H9 (cell line): ENCODE data around the gene RNASE9. TPM values are rescaled to one million over a fixed set of nuclear protein-coding genes. Genes with fewer than 3 reads are reported as not detected.

ENCODE experiments used
- DNase-seq: peaks from one replicate; pipeline ENCODE4 v3.0.0-alpha.2; 2017
- H2AFZ ChIP-seq: one replicate; pipeline ENCODE4 v1.6.1; 2013; ENCODE audit warnings: mild to moderate bottlenecking, low read length, control low read depth, moderate library complexity
- H2AK5ac ChIP-seq: 2 replicates; pipeline ENCODE4 v1.6.1; 2013; ENCODE audit warnings: low read length, control low read depth, mixed read lengths; ENCODE audit not compliant: insufficient read length
- H2BK120ac ChIP-seq: one replicate; pipeline ENCODE4 v1.6.1; 2013; ENCODE audit warnings: low read depth, mild to moderate bottlenecking, low read length, control low read depth, inconsistent platforms; ENCODE audit not compliant: poor library complexity, severe bottlenecking
- H2BK12ac ChIP-seq: 2 replicates; pipeline ENCODE4 v1.6.1; 2013; ENCODE audit warnings: low read length, control low read depth, mixed read lengths, low read depth; ENCODE audit not compliant: insufficient read length
- H2BK15ac ChIP-seq: 2 replicates; pipeline ENCODE4 v1.6.1; 2013; ENCODE audit warnings: low read depth, low read length, control low read depth
- H2BK20ac ChIP-seq: one replicate; pipeline ENCODE4 v1.6.1; 2013; ENCODE audit warnings: low read depth, mild to moderate bottlenecking, low read length, control low read depth, inconsistent platforms; ENCODE audit not compliant: poor library complexity, severe bottlenecking
- H2BK5ac ChIP-seq: 2 replicates; pipeline ENCODE4 v1.6.1; 2013; ENCODE audit warnings: low read length, control low read depth, mixed read lengths; ENCODE audit not compliant: insufficient read length
- H3K14ac ChIP-seq: 2 replicates; pipeline ENCODE4 v1.6.1; 2013; ENCODE audit warnings: low read length, control low read depth; ENCODE audit not compliant: insufficient read depth
- H3K18ac ChIP-seq: 2 replicates; pipeline ENCODE4 v1.6.1; 2013; ENCODE audit warnings: low read depth, mild to moderate bottlenecking, mixed read lengths, low read length, control low read depth; ENCODE audit not compliant: insufficient read length
- H3K23ac ChIP-seq: 2 replicates; pipeline ENCODE4 v1.6.1; 2013; ENCODE audit warnings: low read length, control low read depth, mixed read lengths, low read depth; ENCODE audit not compliant: insufficient read length
- H3K23me2 ChIP-seq: 2 replicates; pipeline ENCODE4 v1.6.1; 2013; ENCODE audit warnings: low read depth, mild to moderate bottlenecking, mixed read lengths, low read length, control low read depth; ENCODE audit not compliant: insufficient read length, poor library complexity, severe bottlenecking
- H3K27ac ChIP-seq: 2 replicates; pipeline ENCODE4 v1.5.1; 2013; ENCODE audit warnings: low read length, control low read depth, mixed read lengths, low read depth; ENCODE audit not compliant: insufficient read length
- H3K27me3 ChIP-seq: 2 replicates; pipeline ENCODE4 v1.6.1; 2013; ENCODE audit warnings: low read length, control low read depth, inconsistent platforms; ENCODE audit not compliant: insufficient read depth
- H3K4ac ChIP-seq: 2 replicates; pipeline ENCODE4 v1.6.1; 2013; ENCODE audit warnings: low read depth, mild to moderate bottlenecking, control low read depth, inconsistent platforms, low read length, moderate library complexity
- H3K4me1 ChIP-seq: 2 replicates; pipeline ENCODE4 v1.6.1; 2013; ENCODE audit warnings: low read length, control low read depth, inconsistent platforms; ENCODE audit not compliant: insufficient read depth
- H3K4me2 ChIP-seq: 2 replicates; pipeline ENCODE4 v1.6.1; 2013; ENCODE audit warnings: low read length, control low read depth, mixed read lengths; ENCODE audit not compliant: insufficient read length, insufficient read depth
- H3K56ac ChIP-seq: 2 replicates; pipeline ENCODE4 v1.6.1; 2013; ENCODE audit warnings: low read depth, mild to moderate bottlenecking, mixed read lengths, low read length, control low read depth; ENCODE audit not compliant: insufficient read length
- H3K79me1 ChIP-seq: 2 replicates; pipeline ENCODE4 v1.6.1; 2013; ENCODE audit warnings: low read depth, mild to moderate bottlenecking, moderate library complexity, low read length, control low read depth, inconsistent platforms; ENCODE audit not compliant: insufficient read depth, poor library complexity, severe bottlenecking
- H3K79me2 ChIP-seq: 2 replicates; pipeline ENCODE4 v1.6.1; 2013; ENCODE audit warnings: low read length, control low read depth, inconsistent platforms; ENCODE audit not compliant: insufficient read depth
- H3K9ac ChIP-seq: 2 replicates; pipeline ENCODE4 v1.6.1; 2013; ENCODE audit warnings: low read length, control low read depth, mixed read lengths; ENCODE audit not compliant: insufficient read length; ENCODE audit errors: extremely low read depth
- H3K9me3 ChIP-seq: one replicate; pipeline ENCODE4 v1.6.1; 2013; ENCODE audit warnings: low read depth, low read length, inconsistent platforms; ENCODE audit not compliant: control insufficient read depth
- H3T11ph ChIP-seq: one replicate; pipeline ENCODE4 v1.6.1; 2013; ENCODE audit warnings: mild to moderate bottlenecking, low read length, control low read depth, inconsistent platforms
- H4K20me1 ChIP-seq: one replicate; pipeline ENCODE4 v1.6.1; 2013; ENCODE audit not compliant: control insufficient read depth, insufficient read length, insufficient read depth
- H4K5ac ChIP-seq: 2 replicates; pipeline ENCODE4 v1.6.1; 2013; ENCODE audit warnings: low read depth, mild to moderate bottlenecking, mixed read lengths, low read length, control low read depth; ENCODE audit not compliant: insufficient read length
- H4K8ac ChIP-seq: replicated peaks from 2 replicates; pipeline ENCODE4 v1.6.1; 2013; ENCODE audit warnings: low read length, control low read depth, mixed read lengths, low read depth; ENCODE audit not compliant: insufficient read length
- H4K91ac ChIP-seq: 2 replicates; pipeline ENCODE4 v1.6.1; 2013; ENCODE audit warnings: low read depth, mild to moderate bottlenecking, moderate library complexity, mixed read lengths, low read length, control low read depth; ENCODE audit not compliant: insufficient read length
- H3K27ac Mint-ChIP-seq, 3 experiments: 2 replicates in 2 of 3; 3 replicates in 1 of 3; pipeline ENCODE4 v1.8.0; 2020 to 2021; ENCODE audit warnings: mixed read lengths in 3 of 3, mild to moderate bottlenecking in 1 of 3, moderate library complexity in 1 of 3
- H3K27me3 Mint-ChIP-seq: 2 replicates; pipeline ENCODE4 v1.8.0; 2021; ENCODE audit warnings: low read depth, mild to moderate bottlenecking, moderate library complexity, mixed read lengths
- H3K36me3 Mint-ChIP-seq, 3 experiments: 2 replicates in 2 of 3; 3 replicates in 1 of 3; pipeline ENCODE4 v1.8.0; 2020 to 2021; ENCODE audit warnings: low read depth in 3 of 3, mixed read lengths in 3 of 3; ENCODE audit not compliant: insufficient read depth in 1 of 3
- H3K4me1 Mint-ChIP-seq, 2 experiments: 2 replicates each; pipeline ENCODE4 v1.8.0; 2020; ENCODE audit warnings: mixed read lengths in 2 of 2
- H3K4me3 Mint-ChIP-seq, 2 experiments: 2 replicates in 1 of 2; 3 replicates in 1 of 2; pipeline ENCODE4 v1.8.0; 2020 to 2021; ENCODE audit warnings: mild to moderate bottlenecking in 2 of 2, mixed read lengths in 2 of 2, moderate library complexity in 1 of 2
- H3K9me3 Mint-ChIP-seq, 2 experiments: 2 replicates in 1 of 2; 3 replicates in 1 of 2; pipeline ENCODE4 v1.8.0; 2020; ENCODE audit warnings: mild to moderate bottlenecking in 2 of 2, mixed read lengths in 2 of 2, moderate library complexity in 1 of 2
- WGBS: extraction: QIAGEN DNeasy Blood & Tissue Kit; methylation state at CpG from one replicate; pipeline ENCODE4 v1.1.7; 2013; ENCODE audit warnings: missing lambda C conversion rate, low lambda C conversion rate, mixed read lengths; ENCODE audit not compliant: insufficient read length; ENCODE audit errors: extremely low coverage; 5-methylcytosine and 5-hydroxymethylcytosine counted together
- total RNA-seq: library from RNA; stranded (reverse); gene quantifications from 2 replicates; pipeline ENCODE4 v1.2.1, GENCODE V29; 2021
- TF ChIP-seq, protein P1 (sequence below): fragments of 200-600 bp; sonication (generic); conservative IDR thresholded peaks from 3 replicates; pipeline ENCODE4 v1.8.0; 2021; ENCODE audit warnings: antibody characterized with exemption, mild to moderate bottlenecking

RNASE9 gene
- total RNA-seq, 1 experiment from 2014 or later: not detected

DNA sequence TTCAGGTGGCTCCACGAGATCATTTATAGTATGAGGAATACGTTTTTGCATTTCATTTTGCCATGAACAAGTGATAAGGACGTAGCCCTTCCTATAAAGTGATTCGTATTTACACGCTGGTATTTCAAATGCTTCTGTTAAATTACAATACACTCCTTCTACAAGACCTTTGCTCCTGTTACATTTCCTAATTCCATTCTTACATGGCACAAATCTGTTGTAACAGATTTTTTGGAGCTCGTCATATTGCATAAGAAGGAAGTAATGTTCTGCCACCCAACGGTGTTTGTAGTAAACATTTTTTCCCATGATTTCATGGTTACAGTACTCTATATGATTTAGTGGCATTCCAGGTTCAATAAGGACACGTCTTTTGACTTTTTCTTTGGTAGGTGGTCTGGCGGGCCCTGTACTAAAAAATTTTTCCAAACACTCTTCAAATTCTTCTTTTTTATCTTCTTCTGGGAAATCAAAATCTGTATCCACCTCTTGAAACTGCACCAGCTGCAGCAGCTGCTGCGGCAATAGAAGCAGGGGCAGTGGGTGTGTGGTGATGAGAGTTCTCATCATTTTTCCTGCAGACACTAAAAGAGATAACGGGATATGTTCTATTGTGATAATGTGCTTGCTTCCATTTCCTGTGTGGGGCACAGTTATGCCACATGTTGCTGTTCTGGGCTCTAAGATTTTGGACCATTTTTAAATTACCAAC, 4.2 kb downstream of the RNASE9 start:
- Histone ChIP-seq H2AK5ac (no peak overlapping the region), H2BK12ac (no peak overlapping the region), H3K4me1 (peaks cover 6% of the 10 kb centered on the region; the same call in 1 of the 2 replicates), H2BK15ac (no peak overlapping the region), H4K20me1 (no peaks in the 10 kb centered on the region), H3K23me2 (no peaks in the 10 kb centered on the region), H3K56ac (no peak overlapping the region), H3K27me3 (no peaks in the 10 kb centered on the region), H2AFZ (no peak overlapping the region), H3T11ph (no peak overlapping the region), H3K18ac (no peak overlapping the region), H4K5ac (no peak overlapping the region), H3K9me3 (no peaks in the 10 kb centered on the region), H4K91ac (no peak overlapping the region), H3K4me2 (no peak overlapping the region), H2BK5ac (no peak overlapping the region), H2BK20ac (no peak overlapping the region), H2BK120ac (no peak overlapping the region), H3K14ac (no peak overlapping the region), H3K9ac (no peak overlapping the region), H3K79me1 (no peaks in the 10 kb centered on the region), H3K79me2 (no peaks in the 10 kb centered on the region), H3K27ac (no peak overlapping the region), H4K8ac (no peak overlapping the region), H3K4ac (no peak overlapping the region), H3K23ac (no peak overlapping the region)
- no peak for DNase-seq
- WGBS: no CpG with 5 or more reads among the region's 11 CpGs
- Mint-ChIP-seq H3K36me3 (no peaks in the 10 kb centered on the region), H3K27me3 (no peaks in the 10 kb centered on the region), H3K27ac (peak overlapping the region in 1 of 3 experiments; percentile 5; a peak in 1 of 7 replicates), H3K4me1 (peaks cover 41 to 42% of the 10 kb centered on the region in 2 experiments), H3K9me3 (no peaks in the 10 kb centered on the region), H3K4me3 (no peak overlapping the region)
- TF ChIP-seq, protein P1, sequence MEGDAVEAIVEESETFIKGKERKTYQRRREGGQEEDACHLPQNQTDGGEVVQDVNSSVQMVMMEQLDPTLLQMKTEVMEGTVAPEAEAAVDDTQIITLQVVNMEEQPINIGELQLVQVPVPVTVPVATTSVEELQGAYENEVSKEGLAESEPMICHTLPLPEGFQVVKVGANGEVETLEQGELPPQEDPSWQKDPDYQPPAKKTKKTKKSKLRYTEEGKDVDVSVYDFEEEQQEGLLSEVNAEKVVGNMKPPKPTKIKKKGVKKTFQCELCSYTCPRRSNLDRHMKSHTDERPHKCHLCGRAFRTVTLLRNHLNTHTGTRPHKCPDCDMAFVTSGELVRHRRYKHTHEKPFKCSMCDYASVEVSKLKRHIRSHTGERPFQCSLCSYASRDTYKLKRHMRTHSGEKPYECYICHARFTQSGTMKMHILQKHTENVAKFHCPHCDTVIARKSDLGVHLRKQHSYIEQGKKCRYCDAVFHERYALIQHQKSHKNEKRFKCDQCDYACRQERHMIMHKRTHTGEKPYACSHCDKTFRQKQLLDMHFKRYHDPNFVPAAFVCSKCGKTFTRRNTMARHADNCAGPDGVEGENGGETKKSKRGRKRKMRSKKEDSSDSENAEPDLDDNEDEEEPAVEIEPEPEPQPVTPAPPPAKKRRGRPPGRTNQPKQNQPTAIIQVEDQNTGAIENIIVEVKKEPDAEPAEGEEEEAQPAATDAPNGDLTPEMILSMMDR: no peak
